SH-SY5Y (cell line): ENCODE results near the gene IFNL3.
"Not testable (repeated sequence)": the region's sequence is repeated elsewhere in the genome, so short reads cannot be mapped to it uniquely, and the experiment has no call there.

ENCODE experiments used
- GATA2 ChIP-seq: IDR thresholded peaks from 2 replicates; pipeline ENCODE4 v1.6.1; 2011; ENCODE audit warnings: mild to moderate bottlenecking, low read depth, low read length
- GATA3 ChIP-seq: IDR thresholded peaks from 2 replicates; pipeline ENCODE4 v1.6.1; 2011; ENCODE audit warnings: low read depth, mild to moderate bottlenecking, low read length, moderate library complexity

Gene IFNL3

DNA sequence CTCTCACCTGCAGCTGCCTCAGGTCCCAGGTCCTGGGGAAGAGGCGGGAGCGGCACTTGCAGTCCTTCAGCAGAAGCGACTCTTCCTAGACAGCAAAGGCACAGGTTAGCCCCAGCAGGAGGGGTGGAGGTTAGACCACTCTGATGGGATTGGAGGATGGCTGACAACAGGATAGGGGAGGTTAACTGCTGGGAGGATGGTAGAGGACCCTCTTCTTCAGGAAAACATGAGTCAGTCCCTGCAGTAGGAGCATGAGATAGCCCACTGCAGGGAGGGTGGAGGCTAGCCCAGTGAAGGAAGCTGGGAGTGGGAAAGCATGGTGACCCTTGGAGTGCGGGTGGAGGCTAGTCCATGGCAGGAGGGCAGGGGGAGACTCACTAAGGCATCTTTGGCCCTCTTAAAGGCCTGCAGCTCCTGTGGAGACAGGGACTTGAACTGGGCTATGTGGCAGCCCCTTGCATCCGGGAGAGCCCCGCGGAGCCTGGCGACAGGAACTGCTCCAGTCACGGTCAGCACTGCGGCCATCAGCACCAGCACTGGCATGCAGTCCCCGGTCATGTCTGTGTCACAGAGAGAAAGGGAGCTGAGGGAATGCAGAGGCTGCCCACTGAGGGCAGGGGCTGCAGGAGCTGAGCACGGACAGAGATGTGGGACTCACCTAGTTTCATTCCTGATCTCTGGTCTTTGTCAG is at the start of gene IFNL3:
TSS of gene IFNL3 (minus strand) at position 597 of the 691 bp plus-strand sequence. CDS start at position 558, 39 bp downstream.
- not testable (repeated sequence) for TF ChIP-seq GATA2, GATA3

GRCh38 chr19:39293394-39293793 is 48.6 kb upstream of the IFNL3 start:
- TF ChIP-seq GATA2 (no peak), GATA3 (no peak)

DNA sequence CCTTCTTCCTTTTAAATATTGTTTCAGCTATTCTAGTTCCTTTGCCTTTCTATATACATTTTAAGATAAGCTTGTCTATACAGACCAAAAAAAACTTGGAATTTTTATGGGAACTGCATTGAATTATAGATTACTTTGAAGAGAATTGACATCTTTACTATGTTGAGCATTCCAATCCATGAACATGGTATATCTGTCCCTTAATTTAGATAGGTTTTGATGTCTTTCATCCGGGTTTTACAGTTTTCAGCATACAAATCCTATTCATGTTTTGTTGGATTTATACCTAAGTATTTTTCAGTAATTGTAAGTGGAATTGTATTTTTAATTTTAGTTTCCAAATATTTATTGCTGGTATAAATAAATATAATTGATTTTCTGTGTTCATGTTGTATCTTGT is 39.2 kb upstream of the IFNL3 start:
- TF ChIP-seq GATA3 (no peak), GATA2 (no peak)

DNA sequence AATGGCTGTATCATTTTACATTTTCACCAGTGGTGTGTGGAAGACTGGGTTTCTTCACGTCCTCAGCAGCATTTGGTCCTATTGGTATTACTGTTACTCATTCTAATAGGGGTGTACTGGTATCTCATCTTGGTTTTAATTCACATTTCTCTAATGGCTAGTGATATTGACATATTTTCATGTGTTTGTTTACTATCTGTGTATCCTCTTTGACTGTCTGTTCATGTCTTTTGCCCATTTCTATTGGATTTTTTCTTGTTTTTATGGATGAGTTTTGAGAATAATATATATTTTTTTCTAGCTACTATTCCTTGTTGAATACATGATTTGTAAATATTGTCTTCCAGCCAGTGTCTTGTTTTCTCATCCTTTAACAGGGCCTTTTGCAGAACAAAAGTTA is 37.2 kb upstream of the IFNL3 start:
- TF ChIP-seq GATA2 (no peak), GATA3 (no peak)

GRCh38 chr19:39277598-39277997 is 32.8 kb upstream of the IFNL3 start:
- no peak for TF ChIP-seq GATA3
- TF ChIP-seq GATA2, result no peak

DNA sequence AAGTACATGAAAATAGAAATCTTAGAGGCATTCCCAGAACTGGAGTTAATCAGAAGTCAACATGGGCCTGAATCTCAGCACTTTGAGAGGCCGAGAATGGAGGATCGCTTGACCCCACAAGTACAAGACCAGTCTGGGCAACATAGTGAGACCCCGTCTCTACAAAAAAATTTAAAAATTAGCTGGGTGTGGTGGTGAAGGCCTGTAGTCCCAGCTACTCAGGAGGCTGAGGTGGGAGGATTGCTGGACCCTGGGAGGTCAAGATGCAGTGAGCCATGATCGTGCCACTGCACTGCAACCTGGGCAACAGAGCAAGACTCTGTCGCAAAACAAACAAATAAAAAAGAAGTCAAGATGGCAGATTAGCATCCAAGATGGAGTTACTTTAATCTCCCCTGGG is 31.9 kb upstream of the IFNL3 start:
- TF ChIP-seq GATA2 (no peak), GATA3 (no peak)

DNA sequence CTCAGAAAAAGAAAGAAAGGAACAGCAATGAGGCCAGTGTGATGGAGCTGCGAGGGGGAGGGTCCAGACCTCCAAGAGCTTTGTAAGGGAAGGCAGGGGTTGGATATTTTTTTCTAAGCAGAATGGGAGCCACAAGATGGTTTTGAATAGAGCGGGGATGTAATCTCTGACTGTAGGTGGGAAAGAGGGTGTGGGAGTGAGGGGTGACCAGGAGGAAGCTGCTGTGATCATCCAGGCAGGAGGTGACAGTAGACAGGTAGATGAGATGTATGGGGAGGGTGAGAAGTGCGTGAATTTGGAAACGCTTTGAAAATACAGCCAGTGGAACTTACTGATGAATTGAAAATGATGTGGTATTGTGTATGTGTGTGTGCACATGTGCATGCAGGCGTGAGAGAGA is 30.8 kb upstream of the IFNL3 start:
- TF ChIP-seq GATA2 (no peak), GATA3 (no peak)

- TF ChIP-seq GATA3 (no peak), GATA2 (no peak)
These were observed 25.4 kb upstream of the IFNL3 start for GRCh38 chr19:39270036-39270871.

- not testable (repeated sequence) for TF ChIP-seq GATA2, GATA3
These were observed 23.3 kb upstream of the IFNL3 start, which contains the start of gene IFNL2 for GRCh38 chr19:39268085-39268484. TSS of gene IFNL2 (plus strand) at chr19:39268396. CDS start at chr19:39268569, 173 bp downstream.

- TF ChIP-seq GATA3 (no peak), GATA2 (no peak)
These were observed 20.6 kb upstream of the IFNL3 start for GRCh38 chr19:39265321-39265916.

- TF ChIP-seq GATA3, result no peak
- TF ChIP-seq GATA2, result no peak
These were observed 19.8 kb upstream of the IFNL3 start for GRCh38 chr19:39264306-39265290.

GRCh38 chr19:39263912-39264305 is 19.1 kb upstream of the IFNL3 start:
- TF ChIP-seq GATA2 (no peak), GATA3 (no peak)

DNA sequence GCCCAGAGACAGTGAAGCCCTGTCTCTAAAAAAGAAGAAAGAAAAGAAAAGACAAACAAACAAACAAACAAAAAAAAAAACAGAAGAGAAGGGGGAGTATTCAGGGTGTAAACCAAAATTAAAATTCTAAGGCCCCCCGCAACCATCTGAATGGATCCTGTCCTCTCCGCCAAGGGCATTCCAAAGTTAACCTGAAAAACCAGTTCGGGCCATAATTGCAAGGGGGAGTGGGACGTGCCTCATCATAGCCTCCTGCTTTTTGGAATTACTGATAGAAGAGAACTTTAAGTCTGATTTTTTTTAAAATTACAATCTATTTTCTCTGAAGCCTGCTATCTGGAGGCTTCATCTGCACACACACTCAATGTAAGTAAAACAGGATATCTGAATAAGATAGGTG is 17.7 kb upstream of the IFNL3 start:
- TF ChIP-seq GATA3 (no peak), GATA2 (no peak)

GRCh38 chr19:39261704-39262103 is 16.9 kb upstream of the IFNL3 start:
- TF ChIP-seq GATA2, result no peak
- no peak for TF ChIP-seq GATA3
